ENCODE results near the gene S100A9.

S100A9 gene

GRCh38 chr1:153360190-153360589 is 2.5 kb downstream of the S100A9 start:
- TF ChIP-seq Cebpa-rat (IDR thresholded peaks at IDR 0.05) = no peak
- Histone ChIP-seq H3K4me1 (peaks cover 18% of the 10 kb centered on the region), H3K27me3 (no peaks in the 10 kb centered on the region), H3K27ac (no peak overlapping the region), H4K20me1 (no peaks in the 10 kb centered on the region), H3K36me3 (no peaks in the 10 kb centered on the region), H3K4me3 (no peak overlapping the region), H3K4me2 (no peak overlapping the region), H3K9ac (no peak overlapping the region), H3K9me3 (no peaks in the 10 kb centered on the region)

- TF ChIP-seq Cebpa-rat (IDR thresholded peaks at IDR 0.05) = no peak
- H3K4me1 ChIP-seq = peaks cover 18% of the 10 kb centered on the region
- H3K4me3 ChIP-seq = no peak overlapping the region
- no peak overlapping the region for H3K27ac ChIP-seq
- H3K9me3 ChIP-seq = no peaks in the 10 kb centered on the region
- H3K27me3 ChIP-seq = no peaks in the 10 kb centered on the region
- no peaks in the 10 kb centered on the region for H4K20me1 ChIP-seq
- no peaks in the 10 kb centered on the region for H3K36me3 ChIP-seq
- H3K4me2 ChIP-seq = no peak overlapping the region
- H3K9ac ChIP-seq = no peak overlapping the region
Observed at GRCh38 chr1:153360592-153361479, 3.2 kb downstream of the S100A9 start.

GRCh38 chr1:153361480-153362109 is 3.9 kb downstream of the S100A9 start:
- H3K4me3 ChIP-seq = no peak overlapping the region
- no peaks in the 10 kb centered on the region for H4K20me1 ChIP-seq
- H3K4me2 ChIP-seq = no peak overlapping the region
- H3K27ac ChIP-seq = no peak overlapping the region
- no peaks in the 10 kb centered on the region for H3K9me3 ChIP-seq
- no peak for TF ChIP-seq Cebpa-rat (IDR thresholded peaks at IDR 0.05)
- H3K4me1 ChIP-seq = peaks cover 18% of the 10 kb centered on the region
- no peak overlapping the region for H3K9ac ChIP-seq
- no peaks in the 10 kb centered on the region for H3K27me3 ChIP-seq
- no peaks in the 10 kb centered on the region for H3K36me3 ChIP-seq

GRCh38 chr1:153362187-153362775 is 4.6 kb downstream of the S100A9 start:
- Histone ChIP-seq H3K9me3 (no peaks in the 10 kb centered on the region), H3K36me3 (no peaks in the 10 kb centered on the region), H3K4me3 (no peak overlapping the region), H3K4me2 (no peak overlapping the region), H4K20me1 (no peaks in the 10 kb centered on the region), H3K9ac (no peak overlapping the region), H3K4me1 (peaks cover 12% of the 10 kb centered on the region), H3K27ac (no peak overlapping the region), H3K27me3 (no peaks in the 10 kb centered on the region)
- no peak for TF ChIP-seq Cebpa-rat (IDR thresholded peaks at IDR 0.05)

- Histone ChIP-seq H3K27ac (no peak overlapping the region), H3K4me2 (no peak overlapping the region)
- TF ChIP-seq Cebpa-rat (IDR thresholded peaks at IDR 0.05) = no peak
Observed at GRCh38 chr1:153363641-153364040, 6.0 kb downstream of the S100A9 start.

GRCh38 chr1:153364156-153364555 is 6.5 kb downstream of the S100A9 start:
- Histone ChIP-seq H4K20me1 (no peaks in the 10 kb centered on the region), H3K4me3 (no peak overlapping the region), H3K36me3 (no peaks in the 10 kb centered on the region), H3K27me3 (no peaks in the 10 kb centered on the region), H3K9ac (no peak overlapping the region), H3K4me2 (no peak overlapping the region), H3K27ac (no peak overlapping the region), H3K9me3 (no peaks in the 10 kb centered on the region), H3K4me1 (0 out of 2 replicates have a peak, but pooled peaks cover 4% of the 10 kb centered on the region)
- no peak for TF ChIP-seq Cebpa-rat (IDR thresholded peaks at IDR 0.05)

More at GRCh38 chr1:153363641-153364040, 6.0 kb downstream of the S100A9 start:
- Histone ChIP-seq H3K27me3 (no peaks in the 10 kb centered on the region), H3K4me1 (0 out of 2 replicates have a peak, but pooled peaks cover 4% of the 10 kb centered on the region), H3K36me3 (no peaks in the 10 kb centered on the region), H3K4me3 (no peak overlapping the region), H3K9ac (no peak overlapping the region), H3K9me3 (no peaks in the 10 kb centered on the region), H4K20me1 (no peaks in the 10 kb centered on the region)

- H3K36me3 ChIP-seq = no peaks in the 10 kb centered on the region
- no peak overlapping the region for H3K9ac ChIP-seq
- H3K4me2 ChIP-seq = no peak overlapping the region
- H3K9me3 ChIP-seq = no peaks in the 10 kb centered on the region
- H3K4me1 ChIP-seq = 0 out of 2 replicates have a peak, but pooled peaks cover 3% of the 10 kb centered on the region
- H3K27ac ChIP-seq = no peak overlapping the region
- no peak for TF ChIP-seq Cebpa-rat (IDR thresholded peaks at IDR 0.05)
- no peak overlapping the region for H3K4me3 ChIP-seq
- no peaks in the 10 kb centered on the region for H3K27me3 ChIP-seq
- H4K20me1 ChIP-seq = no peaks in the 10 kb centered on the region
Observed at GRCh38 chr1:153364766-153365666, 7.4 kb downstream of the S100A9 start.

GRCh38 chr1:153365696-153366095 is 8.0 kb downstream of the S100A9 start:
- H3K4me1 ChIP-seq = no peaks in the 10 kb centered on the region
- H4K20me1 ChIP-seq = no peaks in the 10 kb centered on the region
- no peak overlapping the region for H3K27ac ChIP-seq
- no peaks in the 10 kb centered on the region for H3K27me3 ChIP-seq
- no peak for TF ChIP-seq Cebpa-rat (IDR thresholded peaks at IDR 0.05)
- H3K4me3 ChIP-seq = no peak overlapping the region
- no peaks in the 10 kb centered on the region for H3K36me3 ChIP-seq
- H3K4me2 ChIP-seq = no peak overlapping the region
- no peaks in the 10 kb centered on the region for H3K9me3 ChIP-seq
- no peak overlapping the region for H3K9ac ChIP-seq

- no peaks in the 10 kb centered on the region for H3K4me1 ChIP-seq
- H3K27me3 ChIP-seq = no peaks in the 10 kb centered on the region
- no peak overlapping the region for H3K27ac ChIP-seq
- no peak for TF ChIP-seq Cebpa-rat (IDR thresholded peaks at IDR 0.05)
- no peaks in the 10 kb centered on the region for H3K9me3 ChIP-seq
- no peak overlapping the region for H3K4me2 ChIP-seq
- H3K4me3 ChIP-seq = no peak overlapping the region
- H3K36me3 ChIP-seq = no peaks in the 10 kb centered on the region
- H3K9ac ChIP-seq = no peak overlapping the region
- no peaks in the 10 kb centered on the region for H4K20me1 ChIP-seq
Observed at GRCh38 chr1:153366261-153366660, 8.6 kb downstream of the S100A9 start.
